ENCODE results near the gene EID2. TPM values are rescaled to one million over a fixed set of nuclear protein-coding genes. Genes with fewer than 3 reads are reported as not detected.

The EID2 gene
- total RNA-seq, 1 experiment from 2014 or later, result 14.6 TPM

GRCh38 chr19:39553082-39553652, 13.2 kb upstream of the EID2 start:
- Histone ChIP-seq H3K27me3 (ENCODE audit: insufficient read depth, low read depth) (peaks cover 34% of the 10 kb centered on the region), H3K4me3 (no peak overlapping the region), H3F3A (ENCODE audit: insufficient read depth, low read depth) (no peaks in the 10 kb centered on the region), H3K9me3 (ENCODE audit: insufficient read depth, low read depth) (no peaks in the 10 kb centered on the region), H3K9me2 (ENCODE audit: insufficient read depth) (no peaks in the 10 kb centered on the region), H3K4me1 (replicated peaks; ENCODE audit: insufficient read depth) (peaks cover 8% of the 10 kb centered on the region; the same call in 1 of the 2 replicates), H3K27ac (no peak overlapping the region), H3K79me2 (ENCODE audit: low read depth) (no peaks in the 10 kb centered on the region), H3K36me3 (ENCODE audit: low read depth) (no peaks in the 10 kb centered on the region), H4K20me1 (ENCODE audit: insufficient read depth) (no peaks in the 10 kb centered on the region), H2AFZ (no peak overlapping the region), H3K4me2 (no peak overlapping the region)
- no peak for DNase-seq
- no TSS peak for BruUV-seq (replicated peaks)
- intact Hi-C loops (cut with micrococcal nuclease; ENCODE audit: unreplicated experiment), result loop anchor here (5.0 kb wide), 1 partner anchor 289 kb away; no protein-coding TSS in a partner anchor
- TF ChIP-seq EZH2 (IDR thresholded peaks at IDR 0.05; ENCODE audit: low read depth), result no peak
- no peak for TF ChIP-seq CTCF (conservative IDR thresholded peaks at IDR 0.05)
- CTCF ChIA-PET, result no interaction called here
- POLR2A ChIA-PET (ENCODE audit: unreplicated experiment), result no interaction called here

- Histone ChIP-seq H3K4me3 (no peak overlapping the region), H3K4me2 (no peak overlapping the region), H3K36me3 (ENCODE audit: low read depth) (no peaks in the 10 kb centered on the region), H2AFZ (no peak overlapping the region), H3K79me2 (ENCODE audit: low read depth) (no peaks in the 10 kb centered on the region), H4K20me1 (ENCODE audit: insufficient read depth) (no peaks in the 10 kb centered on the region), H3K9me2 (ENCODE audit: insufficient read depth) (no peaks in the 10 kb centered on the region), H3K4me1 (replicated peaks; ENCODE audit: insufficient read depth) (no peaks in the 10 kb centered on the region), H3K27ac (no peak overlapping the region), H3F3A (ENCODE audit: insufficient read depth, low read depth) (no peaks in the 10 kb centered on the region), H3K9me3 (ENCODE audit: insufficient read depth, low read depth) (no peaks in the 10 kb centered on the region), H3K27me3 (ENCODE audit: insufficient read depth, low read depth) (peaks cover 38% of the 10 kb centered on the region)
- CTCF ChIA-PET, result no interaction called here
- no peak for TF ChIP-seq EZH2 (IDR thresholded peaks at IDR 0.05; ENCODE audit: low read depth)
- DNase-seq, result no peak
- POLR2A ChIA-PET (ENCODE audit: unreplicated experiment), result no interaction called here
- intact Hi-C loops (cut with micrococcal nuclease; ENCODE audit: unreplicated experiment), result loop anchor here (5.0 kb wide), 1 partner anchor 292 kb away; no protein-coding TSS in a partner anchor
- BruUV-seq (replicated peaks), result no TSS peak
Observed at GRCh38 chr19:39550197-39550596, 10.2 kb upstream of the EID2 start.

DNA sequence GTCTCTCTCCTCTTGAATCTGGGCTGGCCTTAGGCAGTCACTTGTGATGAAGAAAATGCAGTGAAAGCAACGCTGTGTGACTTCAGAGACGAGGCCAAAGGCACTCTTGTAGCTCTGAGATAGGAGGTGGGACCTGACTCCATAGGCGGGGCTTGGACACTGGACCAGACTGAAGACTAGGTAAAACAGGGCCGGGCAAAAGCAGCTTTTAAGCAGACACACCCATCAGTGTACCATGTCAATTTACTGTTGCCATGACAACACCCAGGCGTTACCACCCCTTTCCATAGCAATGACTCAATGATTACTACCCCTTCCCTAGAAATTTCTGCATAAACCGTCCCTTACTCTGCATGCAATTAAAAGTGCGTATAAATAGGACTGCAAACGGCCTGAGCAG, 6.6 kb upstream of the EID2 start:
- no TSS peak for BruUV-seq (replicated peaks)
- DNase-seq, result no peak
- ChIA-PET CTCF (no interaction called here), POLR2A (ENCODE audit: unreplicated experiment) (no interaction called here)
- Histone ChIP-seq H3K36me3 (ENCODE audit: low read depth) (no peaks in the 10 kb centered on the region), H3K4me1 (replicated peaks; ENCODE audit: insufficient read depth) (no peaks in the 10 kb centered on the region), H3K4me3 (no peak overlapping the region), H3K79me2 (ENCODE audit: low read depth) (no peaks in the 10 kb centered on the region), H4K20me1 (ENCODE audit: insufficient read depth) (no peaks in the 10 kb centered on the region), H3K9me2 (ENCODE audit: insufficient read depth) (no peaks in the 10 kb centered on the region), H3K9me3 (ENCODE audit: insufficient read depth, low read depth) (no peaks in the 10 kb centered on the region), H3K27me3 (ENCODE audit: insufficient read depth, low read depth) (peaks cover 12% of the 10 kb centered on the region; the same call in 1 of the 2 replicates), H3K27ac (no peak overlapping the region), H2AFZ (no peak overlapping the region), H3K4me2 (no peak overlapping the region), H3F3A (ENCODE audit: insufficient read depth, low read depth) (no peaks in the 10 kb centered on the region)
- TF ChIP-seq EZH2 (IDR thresholded peaks at IDR 0.05; ENCODE audit: low read depth) (no peak), CTCF (conservative IDR thresholded peaks at IDR 0.05) (no peak)
- intact Hi-C loops (cut with micrococcal nuclease; ENCODE audit: unreplicated experiment), result no loop called here

DNA sequence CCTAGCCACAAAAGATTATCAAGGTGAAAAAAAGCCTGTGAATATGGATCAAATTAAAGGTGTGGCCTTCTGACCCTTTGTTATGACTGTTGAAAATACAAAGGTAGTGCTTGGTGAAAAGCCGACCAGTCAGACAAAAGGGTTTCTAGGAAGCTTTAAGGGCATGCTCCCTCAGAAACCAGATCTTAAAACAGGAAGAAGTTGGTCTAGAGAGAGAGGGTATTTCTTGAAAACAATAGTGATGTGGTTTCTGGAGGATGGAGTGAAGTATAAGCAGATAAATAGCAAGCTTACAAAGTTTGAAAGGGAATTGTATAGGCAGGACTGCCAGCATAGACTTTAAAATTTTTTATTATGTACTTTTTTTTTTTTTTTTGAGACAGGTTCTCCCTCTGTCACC, 5.0 kb upstream of the EID2 start:
- Histone ChIP-seq H3K4me1 (replicated peaks; ENCODE audit: insufficient read depth) (no peaks in the 10 kb centered on the region; the same call in 1 of the 2 replicates), H3F3A (ENCODE audit: insufficient read depth, low read depth) (no peaks in the 10 kb centered on the region; the same call in 1 of the 2 replicates), H3K4me2 (no peak overlapping the region), H3K79me2 (ENCODE audit: low read depth) (no peaks in the 10 kb centered on the region), H4K20me1 (ENCODE audit: insufficient read depth) (no peaks in the 10 kb centered on the region), H2AFZ (no peak overlapping the region), H3K4me3 (no peak overlapping the region), H3K27me3 (ENCODE audit: insufficient read depth, low read depth) (peaks cover 12% of the 10 kb centered on the region; the same call in 1 of the 2 replicates), H3K27ac (no peak overlapping the region), H3K9me3 (ENCODE audit: insufficient read depth, low read depth) (no peaks in the 10 kb centered on the region), H3K9me2 (ENCODE audit: insufficient read depth) (no peaks in the 10 kb centered on the region), H3K36me3 (ENCODE audit: low read depth) (no peaks in the 10 kb centered on the region)
- BruUV-seq (replicated peaks), result no TSS peak
- DNase-seq, result no peak
- intact Hi-C loops (cut with micrococcal nuclease; ENCODE audit: unreplicated experiment), result no loop called here
- TF ChIP-seq EZH2 (IDR thresholded peaks at IDR 0.05; ENCODE audit: low read depth), result no peak
- TF ChIP-seq CTCF (conservative IDR thresholded peaks at IDR 0.05), result no peak
- CTCF ChIA-PET, result no interaction called here
- POLR2A ChIA-PET (ENCODE audit: unreplicated experiment), result interaction anchor here (0.7 kb wide), 1 partner anchor 588 kb away, joined by 13 read pairs; no protein-coding TSS in a partner anchor
